Colonic mucosa (tissue), 4 donors: ENCODE data around the gene GPR45. TPM values are rescaled to one million over a fixed set of nuclear protein-coding genes. Genes with fewer than 3 reads are reported as not detected.

Experiments
- DNase-seq: peaks from one replicate; pipeline ENCODE4 v3.0.0-alpha.2; 2020
- H3K27ac ChIP-seq: fragments of 200-600 bp; one replicate; pipeline ENCODE4 v1.8.0; 2021
- H3K27me3 ChIP-seq: fragments of 200-600 bp; one replicate; pipeline ENCODE4 v1.8.0; 2021
- H3K36me3 ChIP-seq: fragments of 200-600 bp; one replicate; pipeline ENCODE4 v1.8.0; 2021
- H3K4me1 ChIP-seq: fragments of 200-600 bp; one replicate; pipeline ENCODE4 v1.8.0; 2021; ENCODE audit warnings: mild to moderate bottlenecking
- H3K4me3 ChIP-seq: fragments of 200-600 bp; one replicate; pipeline ENCODE4 v1.8.0; 2021
- H3K9ac ChIP-seq, 2 donors: one replicate each; pipeline ENCODE4 v1.7.0; 2013; ENCODE audit warnings: control low read depth in 2 of 2, low read depth in 2 of 2, low read length in 2 of 2
- H3K9me3 ChIP-seq: fragments of 200-600 bp; one replicate; pipeline ENCODE4 v1.8.0; 2021
- intact Hi-C: fragments of 100-400 bp; cut with DNase I; formaldehyde crosslinking; loops from one replicate; pipeline ENCODE4 v1.14.1; 2022
- total RNA-seq, 2 donors: library from RNA; stranded (reverse); fragmentation: NEBNext Ultra II Directional in 1 of 2; extraction: Animal tissue kit (Norgen Biotek cat#: 25700) in 1 of 2; gene quantifications; one replicate each; pipeline ENCODE4 v1.2.1, GENCODE V29; 2021
- TF ChIP-seq, protein P1 (sequence below): fragments of 200-600 bp; IDR thresholded peaks from one replicate; pipeline ENCODE4 v1.8.0; 2022; ENCODE audit warnings: antibody characterized with exemption, mild to moderate bottlenecking
- donor health status: healthy.
- donor health status: DM: no; HTN: no; CAD: no.
- donor health status: DM: no; HTN: no; CAD: no.

The GPR45 gene, protein sequence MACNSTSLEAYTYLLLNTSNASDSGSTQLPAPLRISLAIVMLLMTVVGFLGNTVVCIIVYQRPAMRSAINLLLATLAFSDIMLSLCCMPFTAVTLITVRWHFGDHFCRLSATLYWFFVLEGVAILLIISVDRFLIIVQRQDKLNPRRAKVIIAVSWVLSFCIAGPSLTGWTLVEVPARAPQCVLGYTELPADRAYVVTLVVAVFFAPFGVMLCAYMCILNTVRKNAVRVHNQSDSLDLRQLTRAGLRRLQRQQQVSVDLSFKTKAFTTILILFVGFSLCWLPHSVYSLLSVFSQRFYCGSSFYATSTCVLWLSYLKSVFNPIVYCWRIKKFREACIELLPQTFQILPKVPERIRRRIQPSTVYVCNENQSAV
- total RNA-seq = not detected

DNA sequence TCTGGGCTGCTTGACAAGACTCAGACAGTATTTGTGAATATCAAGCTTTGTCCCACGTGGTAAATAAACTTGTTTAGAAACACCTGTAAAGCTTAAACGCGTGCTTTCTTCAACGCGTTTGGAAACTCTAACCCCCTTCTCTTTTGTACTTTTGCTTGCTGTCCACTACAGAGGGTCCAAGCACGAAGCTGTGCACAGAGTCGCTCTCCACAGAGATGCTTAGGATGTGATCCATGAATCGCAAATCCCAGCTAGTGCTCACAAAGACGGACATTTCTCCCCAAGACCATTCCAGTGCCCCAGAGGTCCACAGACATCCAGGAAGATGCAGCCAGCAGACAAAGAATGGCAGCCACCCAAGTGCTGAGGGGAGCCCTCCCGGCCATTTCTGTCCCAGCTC lies at the start of gene GPR45:
Gene GPR45 (plus strand): TSS at position 301 of the 400 bp plus-strand sequence. CDS start 116 bp downstream, outside the sequence.
- intact Hi-C loops = no loop called here
- TF ChIP-seq, protein P1, sequence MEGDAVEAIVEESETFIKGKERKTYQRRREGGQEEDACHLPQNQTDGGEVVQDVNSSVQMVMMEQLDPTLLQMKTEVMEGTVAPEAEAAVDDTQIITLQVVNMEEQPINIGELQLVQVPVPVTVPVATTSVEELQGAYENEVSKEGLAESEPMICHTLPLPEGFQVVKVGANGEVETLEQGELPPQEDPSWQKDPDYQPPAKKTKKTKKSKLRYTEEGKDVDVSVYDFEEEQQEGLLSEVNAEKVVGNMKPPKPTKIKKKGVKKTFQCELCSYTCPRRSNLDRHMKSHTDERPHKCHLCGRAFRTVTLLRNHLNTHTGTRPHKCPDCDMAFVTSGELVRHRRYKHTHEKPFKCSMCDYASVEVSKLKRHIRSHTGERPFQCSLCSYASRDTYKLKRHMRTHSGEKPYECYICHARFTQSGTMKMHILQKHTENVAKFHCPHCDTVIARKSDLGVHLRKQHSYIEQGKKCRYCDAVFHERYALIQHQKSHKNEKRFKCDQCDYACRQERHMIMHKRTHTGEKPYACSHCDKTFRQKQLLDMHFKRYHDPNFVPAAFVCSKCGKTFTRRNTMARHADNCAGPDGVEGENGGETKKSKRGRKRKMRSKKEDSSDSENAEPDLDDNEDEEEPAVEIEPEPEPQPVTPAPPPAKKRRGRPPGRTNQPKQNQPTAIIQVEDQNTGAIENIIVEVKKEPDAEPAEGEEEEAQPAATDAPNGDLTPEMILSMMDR = no peak
- DNase-seq = no peak
- Histone ChIP-seq H3K27me3 (no peaks in the 10 kb centered on the region), H3K36me3 (no peaks in the 10 kb centered on the region), H3K9ac (no peak within 1 kb of the TSS), H3K9me3 (no peaks in the 10 kb centered on the region), H3K4me1 (no peaks in the 10 kb centered on the region), H3K4me3 (no peak within 1 kb of the TSS), H3K27ac (no peak within 1 kb of the TSS)

DNA sequence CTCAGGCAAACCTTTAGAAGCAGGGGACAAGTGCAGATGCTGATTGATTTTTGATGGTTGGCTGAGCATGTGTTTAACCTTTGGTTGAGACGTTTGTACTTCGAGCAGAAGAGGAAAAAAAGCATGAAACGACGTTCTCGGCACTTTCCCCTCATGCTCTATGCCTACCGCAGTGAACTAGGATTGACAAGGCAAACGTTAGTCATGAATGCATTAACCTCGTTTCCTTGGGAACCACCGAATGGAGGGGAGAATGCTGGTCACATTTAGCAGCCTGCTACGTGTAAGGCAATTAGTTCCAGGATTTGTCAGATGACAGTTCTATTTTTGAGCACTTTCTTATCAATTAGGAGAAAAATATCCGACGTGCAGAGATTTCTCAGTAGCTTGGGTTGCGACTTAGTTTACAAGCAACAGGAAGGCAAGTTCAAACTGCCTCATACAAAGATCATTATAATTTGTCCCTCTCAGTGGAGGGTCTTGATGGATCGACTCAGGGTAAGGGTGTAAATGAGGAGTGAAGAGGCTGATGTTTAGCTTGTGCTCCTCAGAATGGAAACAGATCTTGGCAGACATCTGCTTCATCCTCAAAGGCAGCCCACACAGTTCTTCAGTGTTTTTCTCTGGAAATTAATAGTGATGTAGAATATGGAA lies 47.4 kb upstream of the GPR45 start:
- Histone ChIP-seq H3K4me3 (no peak overlapping the region), H3K9me3 (no peaks in the 10 kb centered on the region), H3K9ac (no peak overlapping the region), H3K27ac (no peak overlapping the region), H3K4me1 (no peaks in the 10 kb centered on the region), H3K27me3 (no peaks in the 10 kb centered on the region), H3K36me3 (no peaks in the 10 kb centered on the region)
- no peak for DNase-seq
- TF ChIP-seq, protein P1 = no peak
- intact Hi-C loops = no loop called here

DNA sequence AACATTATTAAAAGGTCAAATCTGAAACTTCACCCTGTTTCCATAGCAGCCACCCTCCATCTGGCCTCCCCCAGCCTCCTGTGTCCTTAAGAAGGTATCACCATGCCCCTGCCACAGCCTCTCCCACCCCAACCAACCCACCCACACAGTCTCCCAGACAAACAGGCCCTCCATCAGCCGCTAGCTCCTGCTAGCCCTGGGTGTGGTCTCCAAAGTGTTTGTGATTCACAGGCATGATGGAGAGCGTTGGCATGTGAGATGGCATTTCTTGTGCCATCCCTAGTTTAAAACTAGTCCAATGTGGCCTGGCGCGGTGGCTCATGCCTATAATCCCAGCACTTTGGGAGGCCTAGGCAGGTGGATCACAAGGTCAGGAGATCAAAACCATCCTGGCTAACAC lies 44.9 kb upstream of the GPR45 start:
- DNase-seq = no peak
- H3K9me3 ChIP-seq = no peaks in the 10 kb centered on the region
- no peaks in the 10 kb centered on the region for H3K36me3 ChIP-seq
- no peaks in the 10 kb centered on the region for H3K4me1 ChIP-seq
- intact Hi-C loops = no loop called here
- no peak overlapping the region for H3K27ac ChIP-seq
- no peak overlapping the region for H3K4me3 ChIP-seq
- no peaks in the 10 kb centered on the region for H3K27me3 ChIP-seq
- no peak overlapping the region for H3K9ac ChIP-seq
- TF ChIP-seq, protein P1 = no peak

DNA sequence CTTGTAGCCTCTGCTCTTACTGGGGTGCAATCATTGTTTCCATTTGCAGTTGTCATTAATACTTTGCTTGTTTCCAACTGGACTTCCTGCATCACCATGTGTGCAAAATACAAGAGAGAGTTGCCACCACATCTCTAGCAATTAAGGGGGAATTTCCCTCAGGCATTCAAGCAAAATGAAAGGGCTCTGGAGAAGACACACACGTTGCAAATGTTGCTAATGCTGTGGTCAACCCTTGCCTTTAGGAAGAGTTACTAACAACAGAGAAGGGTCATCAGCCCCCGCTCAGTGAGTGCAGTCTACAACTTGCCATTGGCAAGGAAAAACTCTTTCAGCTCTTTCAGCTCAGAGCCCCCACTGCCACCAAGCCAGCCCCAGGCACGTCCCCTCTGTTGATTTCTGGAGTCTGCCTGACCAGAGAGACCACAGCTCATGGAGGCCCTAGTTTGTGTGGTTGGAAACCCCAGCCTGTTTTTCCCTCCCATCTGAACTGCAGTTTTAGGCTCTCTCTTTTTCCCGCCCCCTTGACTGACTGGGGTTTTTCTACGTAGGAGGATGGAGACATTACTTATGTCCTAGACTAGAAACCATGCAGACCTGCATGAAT lies 25.9 kb upstream of the GPR45 start:
- Histone ChIP-seq H3K9me3 (no peaks in the 10 kb centered on the region), H3K27me3 (no peaks in the 10 kb centered on the region), H3K4me1 (no peaks in the 10 kb centered on the region), H3K4me3 (no peak overlapping the region), H3K9ac (no peak overlapping the region), H3K36me3 (no peaks in the 10 kb centered on the region), H3K27ac (no peak overlapping the region)
- DNase-seq = no peak
- intact Hi-C loops = no loop called here
- TF ChIP-seq, protein P1 = no peak

DNA sequence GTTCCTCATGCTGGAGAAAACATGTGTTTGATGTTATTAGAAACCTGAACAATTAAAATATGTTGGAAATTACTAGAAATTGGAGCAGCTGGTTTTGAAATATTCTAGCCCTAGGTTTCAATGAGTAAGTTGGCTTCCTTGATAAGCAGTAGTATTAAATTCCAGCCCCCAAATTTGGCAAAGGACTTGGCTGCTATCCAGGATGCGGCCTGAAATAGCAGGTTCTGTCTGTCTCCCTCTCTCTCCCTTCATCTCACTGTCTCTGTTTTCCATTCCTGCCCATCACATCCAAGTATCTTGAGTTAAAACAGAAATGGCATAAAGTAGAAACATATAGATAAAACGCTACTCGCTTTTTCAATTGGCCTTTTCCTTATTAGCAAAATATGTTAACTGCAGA lies 20.9 kb upstream of the GPR45 start:
- H3K27me3 ChIP-seq = no peaks in the 10 kb centered on the region
- no peak overlapping the region for H3K27ac ChIP-seq
- H3K4me3 ChIP-seq = no peak overlapping the region
- no peak for DNase-seq
- no peaks in the 10 kb centered on the region for H3K4me1 ChIP-seq
- no peak overlapping the region for H3K9ac ChIP-seq
- no peaks in the 10 kb centered on the region for H3K9me3 ChIP-seq
- no peaks in the 10 kb centered on the region for H3K36me3 ChIP-seq
- intact Hi-C loops = no loop called here
- TF ChIP-seq, protein P1 = no peak
